Psoas muscle (tissue), 8 donors: Measurements from ENCODE around the gene OR51F1. TPM values are rescaled to one million over a fixed set of nuclear protein-coding genes. Genes with fewer than 3 reads are reported as not detected.
"Not testable (repeated sequence)": the region's sequence is repeated elsewhere in the genome, so short reads cannot be mapped to it uniquely, and the experiment has no call there.

ENCODE experiments used
- ATAC-seq, 4 donors: fragments of 200-7000 bp; cut with Tn5 transposase; one replicate each; pipeline ENCODE4 v1.9.1; 2020; ENCODE audit warnings: moderate library complexity in 3 of 4, mild to moderate bottlenecking in 2 of 4
- DNase-seq, 2 donors: peaks; one replicate each; pipeline ENCODE4 v3.0.0-alpha.2; 2020
- H3K27ac ChIP-seq: fragments of 200-600 bp; one replicate; pipeline ENCODE4 v1.8.0; 2022
- H3K27me3 ChIP-seq, 3 donors: fragments of 200-600 bp in 1 of 3; one replicate each; pipeline versions ENCODE4 v1.6.1 to v1.8.0; 2013 to 2022; ENCODE audit warnings: low read length in 2 of 3, mild to moderate bottlenecking in 2 of 3, moderate library complexity in 1 of 3; ENCODE audit not compliant: insufficient read depth in 3 of 3
- H3K36me3 ChIP-seq, 2 donors: fragments of 200-600 bp in 1 of 2; one replicate each; pipeline versions ENCODE4 v1.6.1 to v1.8.0; 2013 to 2022; ENCODE audit warnings: low read depth in 1 of 2, mild to moderate bottlenecking in 1 of 2, moderate library complexity in 1 of 2; ENCODE audit not compliant: insufficient read depth in 1 of 2
- H3K4me1 ChIP-seq: fragments of 200-600 bp; one replicate; pipeline ENCODE4 v1.8.0; 2022
- H3K4me3 ChIP-seq: fragments of 200-600 bp; one replicate; pipeline ENCODE4 v1.8.0; 2022; ENCODE audit warnings: mild to moderate bottlenecking
- H3K9me3 ChIP-seq: fragments of 200-600 bp; one replicate; pipeline ENCODE4 v1.8.0; 2022
- WGBS, 3 donors: extraction: QIAGEN DNeasy Blood & Tissue Kit; methylation state at CpG; one replicate each; pipeline versions ENCODE4 v1.1.6 to v1.1.7; 2013; 5-methylcytosine and 5-hydroxymethylcytosine counted together
- intact Hi-C, 2 donors: fragments of 100-400 bp; cut with DNase I; formaldehyde crosslinking; loops; one replicate each; pipeline versions ENCODE4 v1.11.0 to v1.14.2; 2022
- polyA plus RNA-seq, 3 donors: library from polyadenylated mRNA; stranded (reverse); fragments of 200-250 nt; gene quantifications; one replicate each; pipeline ENCODE4 v1.2.3, GENCODE V29; 2013
- total RNA-seq, 4 donors: library from RNA; stranded (reverse); fragmentation: NEBNext Ultra II Directional in 2 of 4; extraction: Animal tissue kit (Norgen Biotek cat#: 25700) in 2 of 4; gene quantifications; one replicate each; pipeline versions ENCODE4 v1.2.1 to v1.2.4, GENCODE V29; 2021 to 2023
- TF ChIP-seq, protein P1 (sequence below): fragments of 200-600 bp; IDR thresholded peaks from one replicate; pipeline ENCODE4 v1.8.0; 2022; ENCODE audit warnings: antibody characterized with exemption
- donor health status: healthy with polysubstance abuse.
- donor health status: DM: no; HTN: no; CAD: no; lungs with moderate emphysema.
- donor health status: Bipolar disorder and iron deficiency.
- donor health status: healthy.
- donor health status: DM: yes; HTN: yes; CAD: no.
- donor health status: DM: no; HTN: no; CAD: no.
- donor health status: DM: no; HTN: no; CAD: no.
- donor health status: DM: yes; HTN: yes; CAD: no.

OR51F1 gene
- total and polyA plus RNA-seq, 7 donors: not detected

DNA sequence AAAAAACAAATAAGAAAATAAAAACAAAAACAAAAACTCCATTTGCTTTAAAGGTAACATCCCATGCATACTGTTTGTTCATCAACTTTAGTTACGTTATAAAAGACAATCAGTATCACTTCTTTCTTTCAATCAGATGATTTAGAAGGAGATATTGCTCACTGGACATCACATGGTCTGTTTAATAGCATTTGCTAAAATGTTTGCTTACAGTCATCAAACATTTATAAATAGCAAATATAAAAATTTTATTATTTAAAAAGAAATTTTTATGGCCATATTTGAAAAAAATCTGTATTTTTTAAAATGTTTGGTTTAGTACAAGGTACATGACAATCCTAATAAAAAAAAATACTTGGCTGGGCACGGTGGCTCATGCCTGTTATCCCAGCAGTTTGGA is 42.6 kb downstream of the OR51F1 start:
- intact Hi-C loops: no loop called here

DNA sequence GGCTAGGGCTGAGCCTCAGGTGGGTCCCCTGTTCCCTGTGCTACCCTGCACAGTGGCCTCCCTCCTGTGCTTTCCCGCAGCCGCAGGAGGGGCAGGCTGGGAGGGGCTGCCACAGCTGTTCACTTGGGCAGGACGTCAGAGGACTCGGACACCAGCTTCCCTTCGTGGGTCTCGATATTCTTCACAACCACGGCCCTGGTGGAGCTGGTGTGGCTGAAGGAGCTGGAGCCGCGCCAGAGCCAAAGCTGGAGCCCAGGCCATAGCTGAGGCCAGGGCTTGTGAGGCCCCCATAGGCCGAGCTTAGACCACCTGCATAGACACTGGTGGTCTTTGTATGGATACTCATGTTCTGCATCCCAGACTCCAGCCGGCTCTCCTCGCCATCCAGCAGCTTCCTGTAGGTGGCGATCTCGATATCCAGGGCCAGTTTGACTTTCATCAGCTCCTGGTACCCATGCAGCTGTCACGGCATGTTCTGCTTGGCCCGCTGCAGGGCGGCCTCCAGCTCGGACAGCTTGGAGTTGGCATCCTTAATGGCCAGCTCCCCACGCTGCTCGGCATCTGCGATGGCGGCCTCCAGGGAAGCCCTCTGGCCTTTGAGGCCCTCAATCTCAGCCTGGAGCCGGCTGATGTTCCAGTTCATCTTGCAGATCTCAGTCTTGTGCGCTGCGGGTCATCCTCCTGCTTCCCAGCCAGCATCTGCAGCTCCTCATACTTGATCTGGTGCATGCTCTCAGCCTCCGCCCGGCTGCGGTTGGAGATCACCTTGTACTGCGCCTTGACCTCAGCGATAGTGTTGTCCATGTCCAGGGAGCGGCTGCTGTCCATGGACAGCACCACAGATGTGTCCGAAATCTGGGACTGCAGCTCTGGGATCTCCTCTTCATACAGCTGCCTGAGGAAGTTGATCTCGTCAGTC is 46.9 kb downstream of the OR51F1 start:
- 79 to 82% (median 81%) methylated on average over 33 of the region's 33 CpGs for WGBS, 3 donors
- H3K4me1 ChIP-seq, H3K36me3 ChIP-seq, H3K27ac ChIP-seq, H3K27me3 ChIP-seq, ATAC-seq, H3K9me3 ChIP-seq, DNase-seq, intact Hi-C loops, H3K4me3 ChIP-seq: not testable (repeated sequence)

More for the DNA sequence above, 42.6 kb downstream of the OR51F1 start:
- Histone ChIP-seq H3K27ac (no peak overlapping the region), H3K36me3 (no peaks in the 10 kb centered on the region), H3K27me3 (no peaks in the 10 kb centered on the region), H3K4me1 (no peaks in the 10 kb centered on the region), H3K9me3 (no peaks in the 10 kb centered on the region), H3K4me3 (no peak overlapping the region)
- WGBS, 3 donors: 84 to 89% (median 85%) methylated on average over 2 of the region's 2 CpGs
- TF ChIP-seq, protein P1, sequence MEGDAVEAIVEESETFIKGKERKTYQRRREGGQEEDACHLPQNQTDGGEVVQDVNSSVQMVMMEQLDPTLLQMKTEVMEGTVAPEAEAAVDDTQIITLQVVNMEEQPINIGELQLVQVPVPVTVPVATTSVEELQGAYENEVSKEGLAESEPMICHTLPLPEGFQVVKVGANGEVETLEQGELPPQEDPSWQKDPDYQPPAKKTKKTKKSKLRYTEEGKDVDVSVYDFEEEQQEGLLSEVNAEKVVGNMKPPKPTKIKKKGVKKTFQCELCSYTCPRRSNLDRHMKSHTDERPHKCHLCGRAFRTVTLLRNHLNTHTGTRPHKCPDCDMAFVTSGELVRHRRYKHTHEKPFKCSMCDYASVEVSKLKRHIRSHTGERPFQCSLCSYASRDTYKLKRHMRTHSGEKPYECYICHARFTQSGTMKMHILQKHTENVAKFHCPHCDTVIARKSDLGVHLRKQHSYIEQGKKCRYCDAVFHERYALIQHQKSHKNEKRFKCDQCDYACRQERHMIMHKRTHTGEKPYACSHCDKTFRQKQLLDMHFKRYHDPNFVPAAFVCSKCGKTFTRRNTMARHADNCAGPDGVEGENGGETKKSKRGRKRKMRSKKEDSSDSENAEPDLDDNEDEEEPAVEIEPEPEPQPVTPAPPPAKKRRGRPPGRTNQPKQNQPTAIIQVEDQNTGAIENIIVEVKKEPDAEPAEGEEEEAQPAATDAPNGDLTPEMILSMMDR: no peak
- DNase-seq (no peak), ATAC-seq (no peak)

Other genes starting within 250 kb of the OR51F1 start
- not detected for gene OR52M1, start 224.7 kb downstream of the OR51F1 start, total RNA-seq
- not detected for gene OR52M1, start 224.7 kb downstream of the OR51F1 start, polyA plus RNA-seq
- gene OR52I2, start 188.2 kb downstream of the OR51F1 start, total RNA-seq: not detected
- gene OR52I2, start 188.2 kb downstream of the OR51F1 start, polyA plus RNA-seq: not detected
- gene OR52I1, start 175.9 kb downstream of the OR51F1 start, total RNA-seq: not detected
- gene OR52I1, start 175.9 kb downstream of the OR51F1 start, polyA plus RNA-seq: not detected
- gene TRIM68, start 161.7 kb downstream of the OR51F1 start, total RNA-seq: 10 to 100 TPM in 1 of 4 donors, 1 to 10 TPM in 3; 4.9 to 11.0 (median 7.1) TPM
- 10 to 100 TPM in 1 of 3 donors, 1 to 10 TPM in 2; 3.7 to 12.5 (median 4.2) TPM for gene TRIM68, start 161.7 kb downstream of the OR51F1 start, polyA plus RNA-seq
- gene OR51D1, start 132.5 kb downstream of the OR51F1 start, total RNA-seq: not detected
- gene OR51D1, start 132.5 kb downstream of the OR51F1 start, polyA plus RNA-seq: not detected
- gene OR51E1, start 126.0 kb downstream of the OR51F1 start, total RNA-seq: 1 to 10 TPM in 1 of 4 donors, under 1 TPM in 3; 0.61 to 2.1 (median 0.70) TPM
- 1 to 10 TPM in 1 of 3 donors, under 1 TPM in 2; 0.77 to 1.3 (median 0.94) TPM for gene OR51E1, start 126.0 kb downstream of the OR51F1 start, polyA plus RNA-seq
- under 1 TPM in 3 of 4 donors, not detected in 1; 0.10 to 0.19 (median 0.19) TPM for gene OR51E2, start 72.1 kb downstream of the OR51F1 start, total RNA-seq
- under 1 TPM in 2 of 3 donors, not detected in 1; 0.21 to 0.23 TPM for gene OR51E2, start 72.1 kb downstream of the OR51F1 start, polyA plus RNA-seq
- gene MMP26, start 65.2 kb downstream of the OR51F1 start, total RNA-seq: not detected
- not detected for gene MMP26, start 65.2 kb downstream of the OR51F1 start, polyA plus RNA-seq
- gene OR52R1, start 34.4 kb upstream of the OR51F1 start, total RNA-seq: not detected
- gene OR52R1, start 34.4 kb upstream of the OR51F1 start, polyA plus RNA-seq: not detected
- not detected for gene OR51F2, start 51.4 kb upstream of the OR51F1 start, total RNA-seq
- gene OR51F2, start 51.4 kb upstream of the OR51F1 start, polyA plus RNA-seq: not detected
- gene OR51S1, start 79.3 kb upstream of the OR51F1 start, total RNA-seq: not detected
- not detected for gene OR51S1, start 79.3 kb upstream of the OR51F1 start, polyA plus RNA-seq
- gene OR51T1, start 112.0 kb upstream of the OR51F1 start, total RNA-seq: not detected
- not detected for gene OR51T1, start 112.0 kb upstream of the OR51F1 start, polyA plus RNA-seq
- not detected for gene OR51A7, start 133.8 kb upstream of the OR51F1 start, total RNA-seq
- gene OR51A7, start 133.8 kb upstream of the OR51F1 start, polyA plus RNA-seq: not detected
- gene OR51G2, start 149.4 kb upstream of the OR51F1 start, total RNA-seq: not detected
- not detected for gene OR51G2, start 149.4 kb upstream of the OR51F1 start, polyA plus RNA-seq
- not detected for gene OR51G1, start 154.4 kb upstream of the OR51F1 start, total RNA-seq
- gene OR51G1, start 154.4 kb upstream of the OR51F1 start, polyA plus RNA-seq: not detected
- not detected for gene OR51A4, start 177.7 kb upstream of the OR51F1 start, total RNA-seq
- not detected for gene OR51A4, start 177.7 kb upstream of the OR51F1 start, polyA plus RNA-seq
- not detected for gene OR51A2, start 185.8 kb upstream of the OR51F1 start, total RNA-seq
- not detected for gene OR51A2, start 185.8 kb upstream of the OR51F1 start, polyA plus RNA-seq
- not detected for gene OR51L1, start 224.9 kb upstream of the OR51F1 start, total RNA-seq
- not detected for gene OR51L1, start 224.9 kb upstream of the OR51F1 start, polyA plus RNA-seq